Nephron (organoid): ENCODE data around the gene EPN1.

Source experiments
- H3K27ac Mint-ChIP-seq, 3 experiments: 2 replicates each; pipeline ENCODE4 v1.8.0; 2020; ENCODE audit warnings: mixed read lengths in 3 of 3, mild to moderate bottlenecking in 2 of 3, moderate library complexity in 1 of 3
- H3K27me3 Mint-ChIP-seq: 2 replicates; pipeline ENCODE4 v1.8.0; 2021; ENCODE audit warnings: low read depth, mild to moderate bottlenecking, moderate library complexity, mixed read lengths
- H3K36me3 Mint-ChIP-seq: 2 replicates; pipeline ENCODE4 v1.8.0; 2020; ENCODE audit warnings: low read depth, mixed read lengths
- H3K4me1 Mint-ChIP-seq: 2 replicates; pipeline ENCODE4 v1.8.0; 2020; ENCODE audit warnings: mixed read lengths
- H3K4me3 Mint-ChIP-seq, 3 experiments: 2 replicates each; pipeline ENCODE4 v1.8.0; 2020; ENCODE audit warnings: mild to moderate bottlenecking in 3 of 3, mixed read lengths in 3 of 3, moderate library complexity in 2 of 3
- H3K9me3 Mint-ChIP-seq: 2 replicates; pipeline ENCODE4 v1.8.0; 2020; ENCODE audit warnings: mixed read lengths
- TF ChIP-seq, protein P1 (sequence below), 3 experiments: fragments of 200-600 bp; sonication (generic); IDR thresholded peaks; one replicate each; pipeline ENCODE4 v1.5.0; 2021; ENCODE audit warnings: antibody characterized with exemption in 3 of 3; ENCODE audit not compliant: unreplicated experiment in 3 of 3

Gene EPN1

DNA sequence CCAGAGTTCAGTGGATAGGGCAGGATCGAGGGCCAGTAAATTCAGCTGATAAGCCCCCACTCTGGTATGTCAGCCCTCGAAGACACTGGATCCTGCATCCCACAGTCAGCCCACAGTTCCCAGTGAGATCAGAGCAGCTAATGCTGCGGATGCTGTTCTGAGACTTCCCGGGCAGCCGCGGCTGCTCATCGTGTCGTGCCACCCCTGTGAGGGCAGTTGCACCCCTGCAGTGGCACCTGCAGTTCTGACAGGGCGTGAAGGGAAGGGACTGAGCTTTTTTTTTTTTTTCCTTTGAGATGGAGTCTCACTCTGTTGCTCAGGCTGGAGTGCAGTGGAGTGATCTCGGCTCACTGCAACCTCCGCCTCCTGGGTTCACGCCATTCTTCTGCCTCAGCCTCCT lies 7.5 kb upstream of the EPN1 start:
- Mint-ChIP-seq H3K27ac (no peak overlapping the region), H3K9me3 (no peaks in the 10 kb centered on the region), H3K27me3 (no peaks in the 10 kb centered on the region), H3K4me3 (no peak overlapping the region), H3K4me1 (peaks cover 4% of the 10 kb centered on the region), H3K36me3 (peaks cover 74% of the 10 kb centered on the region)
- TF ChIP-seq, protein P1, sequence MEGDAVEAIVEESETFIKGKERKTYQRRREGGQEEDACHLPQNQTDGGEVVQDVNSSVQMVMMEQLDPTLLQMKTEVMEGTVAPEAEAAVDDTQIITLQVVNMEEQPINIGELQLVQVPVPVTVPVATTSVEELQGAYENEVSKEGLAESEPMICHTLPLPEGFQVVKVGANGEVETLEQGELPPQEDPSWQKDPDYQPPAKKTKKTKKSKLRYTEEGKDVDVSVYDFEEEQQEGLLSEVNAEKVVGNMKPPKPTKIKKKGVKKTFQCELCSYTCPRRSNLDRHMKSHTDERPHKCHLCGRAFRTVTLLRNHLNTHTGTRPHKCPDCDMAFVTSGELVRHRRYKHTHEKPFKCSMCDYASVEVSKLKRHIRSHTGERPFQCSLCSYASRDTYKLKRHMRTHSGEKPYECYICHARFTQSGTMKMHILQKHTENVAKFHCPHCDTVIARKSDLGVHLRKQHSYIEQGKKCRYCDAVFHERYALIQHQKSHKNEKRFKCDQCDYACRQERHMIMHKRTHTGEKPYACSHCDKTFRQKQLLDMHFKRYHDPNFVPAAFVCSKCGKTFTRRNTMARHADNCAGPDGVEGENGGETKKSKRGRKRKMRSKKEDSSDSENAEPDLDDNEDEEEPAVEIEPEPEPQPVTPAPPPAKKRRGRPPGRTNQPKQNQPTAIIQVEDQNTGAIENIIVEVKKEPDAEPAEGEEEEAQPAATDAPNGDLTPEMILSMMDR (IDR thresholded peaks at IDR 0.05; ENCODE audit: unreplicated experiment in 3 of 3) = no peak

DNA sequence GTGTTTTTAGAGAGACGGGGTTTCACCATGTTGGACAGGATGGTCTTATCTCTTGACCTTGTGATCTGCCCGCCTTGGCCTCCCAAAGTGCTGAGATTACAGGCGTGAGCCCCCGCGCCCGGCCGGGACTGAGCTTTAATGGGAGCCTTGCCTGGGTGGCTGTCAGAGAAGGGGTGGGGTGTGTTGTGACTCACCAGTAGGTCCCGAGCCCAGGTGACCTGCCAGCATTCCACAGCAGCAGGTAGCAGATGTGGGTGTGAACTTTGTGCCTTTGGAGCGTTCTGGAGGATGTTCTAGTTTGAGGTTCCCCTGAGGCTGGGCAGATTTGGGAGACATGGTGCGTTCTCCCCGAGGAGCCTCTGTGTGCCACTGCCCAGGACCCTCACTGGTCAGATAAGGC lies 7.1 kb upstream of the EPN1 start:
- H3K27ac Mint-ChIP-seq = no peak overlapping the region
- H3K4me1 Mint-ChIP-seq = peaks cover 4% of the 10 kb centered on the region
- H3K36me3 Mint-ChIP-seq = peaks cover 69% of the 10 kb centered on the region
- TF ChIP-seq, protein P1 (IDR thresholded peaks at IDR 0.05; ENCODE audit: unreplicated experiment in 3 of 3) = no peak
- no peak overlapping the region for H3K4me3 Mint-ChIP-seq
- H3K27me3 Mint-ChIP-seq = no peaks in the 10 kb centered on the region
- H3K9me3 Mint-ChIP-seq = no peaks in the 10 kb centered on the region

DNA sequence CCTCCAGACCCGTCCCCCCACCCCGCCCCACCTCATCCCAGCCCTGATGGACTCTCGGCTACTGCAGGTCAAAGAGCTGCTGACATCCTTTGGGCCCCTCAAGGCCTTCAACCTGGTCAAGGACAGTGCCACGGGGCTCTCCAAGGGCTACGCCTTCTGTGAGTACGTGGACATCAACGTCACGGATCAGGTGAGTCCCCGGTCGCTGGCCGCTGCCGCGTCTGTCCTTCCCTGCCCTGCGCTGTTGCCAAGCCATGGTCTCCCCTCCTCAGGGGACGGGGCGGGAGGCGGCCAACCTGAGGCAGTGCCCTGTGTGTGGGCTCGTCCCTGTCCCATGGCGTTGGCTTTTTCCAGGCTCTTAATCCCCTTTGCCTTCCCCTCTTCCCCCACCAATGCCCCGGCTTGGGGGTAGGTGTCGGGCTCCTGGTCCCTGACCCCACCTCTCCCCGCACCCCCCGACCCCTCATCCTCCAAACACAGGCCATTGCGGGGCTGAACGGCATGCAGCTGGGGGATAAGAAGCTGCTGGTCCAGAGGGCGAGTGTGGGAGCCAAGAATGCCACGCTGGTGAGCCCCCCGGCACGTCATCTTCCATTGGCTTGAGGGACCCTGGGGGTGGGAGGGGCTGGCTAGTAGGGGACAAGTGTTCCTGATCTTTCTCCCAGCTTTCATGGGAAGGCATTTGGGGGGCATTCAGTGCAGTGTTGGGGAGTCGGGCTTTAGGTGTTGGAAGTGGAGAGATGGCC lies 6.2 kb upstream of the EPN1 start:
- Mint-ChIP-seq H3K27me3 (no peaks in the 10 kb centered on the region), H3K4me1 (peaks cover 10% of the 10 kb centered on the region), H3K9me3 (no peaks in the 10 kb centered on the region), H3K36me3 (peaks cover 68% of the 10 kb centered on the region), H3K27ac (no peak overlapping the region), H3K4me3 (no peak overlapping the region)
- TF ChIP-seq, protein P1 (IDR thresholded peaks at IDR 0.05; ENCODE audit: unreplicated experiment in 3 of 3) = no peak

DNA sequence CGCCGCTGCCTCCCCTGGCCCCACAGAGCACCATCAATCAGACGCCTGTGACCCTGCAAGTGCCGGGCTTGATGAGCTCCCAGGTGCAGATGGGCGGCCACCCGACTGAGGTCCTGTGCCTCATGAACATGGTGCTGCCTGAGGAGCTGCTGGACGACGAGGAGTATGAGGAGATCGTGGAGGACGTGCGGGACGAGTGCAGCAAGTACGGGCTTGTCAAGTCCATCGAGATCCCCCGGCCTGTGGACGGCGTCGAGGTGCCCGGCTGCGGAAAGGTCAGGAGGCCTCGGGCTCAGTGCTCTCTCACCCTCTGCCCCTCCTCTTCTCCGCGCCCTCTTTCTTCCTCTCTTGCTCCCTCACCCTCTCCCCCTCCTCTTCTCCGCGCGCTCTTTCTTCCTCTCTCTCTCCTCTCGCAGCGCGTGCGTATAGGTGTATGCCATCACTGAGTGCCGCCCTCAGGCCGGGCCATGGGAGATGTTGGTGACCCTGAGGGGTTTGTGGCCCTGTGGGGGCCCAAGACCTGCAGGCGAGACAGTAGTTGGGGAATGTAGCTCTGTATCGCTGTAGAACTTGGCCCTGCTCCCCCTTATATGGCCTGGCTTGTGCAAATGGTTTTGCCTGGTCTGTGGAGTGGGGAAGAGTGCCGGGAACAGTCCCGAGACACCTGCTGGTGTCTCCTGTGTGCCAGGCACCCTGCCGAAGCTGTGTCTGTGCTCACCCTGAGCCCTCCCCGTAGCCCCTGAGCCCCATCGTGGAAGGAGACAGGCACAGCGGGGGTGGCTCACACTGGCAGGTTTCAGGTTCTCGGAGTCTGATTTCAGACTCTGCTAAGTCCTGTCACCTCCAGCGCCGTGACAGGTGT lies 5.4 kb upstream of the EPN1 start:
- no peak overlapping the region for H3K27ac Mint-ChIP-seq
- TF ChIP-seq, protein P1 (IDR thresholded peaks at IDR 0.05; ENCODE audit: unreplicated experiment in 3 of 3) = no peak
- H3K9me3 Mint-ChIP-seq = no peaks in the 10 kb centered on the region
- H3K4me3 Mint-ChIP-seq = no peak overlapping the region
- H3K4me1 Mint-ChIP-seq = peaks cover 15% of the 10 kb centered on the region
- peaks cover 63% of the 10 kb centered on the region for H3K36me3 Mint-ChIP-seq
- no peaks in the 10 kb centered on the region for H3K27me3 Mint-ChIP-seq

DNA sequence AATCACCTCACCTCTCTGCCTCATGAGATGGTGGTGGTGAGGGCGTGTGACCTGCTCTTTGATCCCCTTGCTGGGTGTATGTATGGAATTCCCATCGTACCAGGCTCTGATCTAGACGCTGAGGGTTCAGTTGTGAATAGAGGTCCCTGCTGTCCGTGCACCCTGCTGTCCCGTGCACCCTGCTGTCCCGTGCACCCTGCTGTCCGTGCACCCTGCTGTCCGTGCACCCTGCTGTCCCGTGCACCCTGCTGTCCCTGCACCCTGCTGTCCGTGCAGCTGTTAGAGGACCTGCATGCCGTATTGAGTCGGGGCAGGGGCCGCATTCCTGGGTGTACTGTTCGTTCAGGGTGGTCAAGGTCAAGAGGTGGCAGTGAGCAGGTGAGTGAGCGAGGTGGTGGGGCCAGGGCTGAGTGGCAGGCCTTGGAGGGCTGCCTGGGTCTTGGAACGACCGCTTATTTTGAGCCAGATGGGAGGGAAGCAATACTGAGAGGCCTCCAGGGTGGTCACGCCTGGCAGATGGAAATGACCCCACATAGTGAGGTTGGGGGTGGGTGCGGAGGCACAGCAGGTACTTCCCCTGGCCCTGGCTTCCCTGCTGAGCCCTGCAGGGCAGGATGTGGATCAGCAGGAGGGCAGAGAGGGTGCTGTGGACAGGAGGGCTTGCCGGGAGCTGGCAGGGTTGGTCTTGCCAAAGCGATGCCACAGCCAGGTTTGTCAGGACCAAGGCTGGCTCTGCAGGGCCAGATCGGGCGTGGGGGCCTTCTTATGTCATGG lies 4.6 kb upstream of the EPN1 start:
- H3K9me3 Mint-ChIP-seq = no peaks in the 10 kb centered on the region
- TF ChIP-seq, protein P1 (IDR thresholded peaks at IDR 0.05; ENCODE audit: unreplicated experiment in 3 of 3) = no peak
- H3K36me3 Mint-ChIP-seq = peaks cover 59% of the 10 kb centered on the region
- no peak overlapping the region for H3K27ac Mint-ChIP-seq
- peaks cover 18% of the 10 kb centered on the region for H3K4me1 Mint-ChIP-seq
- peak overlapping the region in 1 of 3 experiments; percentile 27 for H3K4me3 Mint-ChIP-seq
- H3K27me3 Mint-ChIP-seq = no peaks in the 10 kb centered on the region
